A549 (cell line): ENCODE measurements around the gene PCDH9. TPM values are rescaled to one million over a fixed set of nuclear protein-coding genes. Genes with fewer than 3 reads are reported as not detected.

Experiments
- ATAC-seq, 2 experiments: fragments of 200-7000 bp in 1 of 2; fragments of >200 bp in 1 of 2; cut with Nextera tagmentation in 1 of 2; cut with Tn5 transposase in 1 of 2; 3 replicates each; pipeline versions ENCODE4 v1.8.0 to v1.9.1; 2018 to 2020; ENCODE audit warnings: mild to moderate bottlenecking in 1 of 2, moderate library complexity in 1 of 2
- CTCF ChIA-PET: fragments of 300-600 bp; sonication (Branson Sonifier 250); formaldehyde crosslinking; extraction: SDS; loops from one replicate; lab custom pipeline; 2021; ENCODE audit warnings: antibody characterized with exemption, inconsistent platforms; lab: Yijun Ruan, JAX
- POLR2A ChIA-PET: fragments of 350-600 bp; formaldehyde crosslinking; extraction: SDS; loops from one replicate; lab custom pipeline; 2021; ENCODE audit warnings: antibody characterized with exemption, inconsistent platforms; lab: Yijun Ruan, JAX
- DNase-seq, 2 experiments: peaks; one replicate each; pipeline versions ENCODE4 v3.0.0 to v3.0.0-alpha.2; 2011 to 2016; ENCODE audit warnings: low read depth in 1 of 2, low spot score in 1 of 2
- FAIRE-seq: peaks from 2 replicates; lab custom pipeline; 2011; peaks lifted over from hg19 to GRCh38; lab: Jason Lieb, UNC
- H3K27ac ChIP-seq, 2 experiments: fragments of >200 bp; sonication (Bioruptor Twin); formaldehyde crosslinking; 3 replicates each; pipeline ENCODE4 v1.5.1; 2016 to 2017
- H3K4me1 ChIP-seq: fragments of >200 bp; sonication (Bioruptor Twin); formaldehyde crosslinking; 3 replicates; pipeline ENCODE4 v1.6.1; 2016
- H3K4me2 ChIP-seq: fragments of >200 bp; sonication (Bioruptor Twin); formaldehyde crosslinking; 3 replicates; pipeline ENCODE4 v1.6.1; 2016
- H3K4me3 ChIP-seq: fragments of >200 bp; sonication (Bioruptor Twin); formaldehyde crosslinking; 3 replicates; pipeline ENCODE4 v1.5.1; 2016
- H3K9me3 ChIP-seq: fragments of >200 bp; sonication (Bioruptor Twin); formaldehyde crosslinking; 3 replicates; pipeline ENCODE4 v1.6.1; 2016
- CBX2 ChIP-seq: fragments of 200-600 bp; sonication (generic); IDR thresholded peaks from 2 replicates; pipeline ENCODE4 v1.6.1; 2016; ENCODE audit warnings: low read depth, mild to moderate bottlenecking, borderline replicate concordance
- CTCF ChIP-seq: fragments of >200 bp; sonication (Bioruptor Twin); formaldehyde crosslinking; IDR thresholded peaks from 3 replicates; pipeline ENCODE4 v1.5.1; 2016
- ESRRA ChIP-seq: fragments of 150-350 bp; IDR thresholded peaks from 2 replicates; pipeline ENCODE4 v1.6.1; 2014; ENCODE audit warnings: mild to moderate bottlenecking, low read length, borderline replicate concordance
- FOXS1 ChIP-seq: fragments of 250-450 bp; sonication (Bioruptor Pico); IDR thresholded peaks from 2 replicates; pipeline ENCODE4 v1.5.0; 2020; ENCODE audit warnings: mild to moderate bottlenecking, moderate library complexity
- HEYL ChIP-seq: fragments of 250-450 bp; sonication (Bioruptor Pico); IDR thresholded peaks from 2 replicates; pipeline ENCODE4 v1.8.0; 2021; ENCODE audit warnings: mild to moderate bottlenecking, moderate library complexity
- HOXA7 ChIP-seq: fragments of 250-450 bp; sonication (Bioruptor Pico); IDR thresholded peaks from 2 replicates; pipeline ENCODE4 v1.5.0; 2020; ENCODE audit warnings: mild to moderate bottlenecking, moderate library complexity
- NR3C1 ChIP-seq: fragments of >200 bp; sonication (Bioruptor Twin); formaldehyde crosslinking; IDR thresholded peaks from 3 replicates; pipeline ENCODE4 v1.6.1; 2017
- PBX3 ChIP-seq: IDR thresholded peaks from 2 replicates; pipeline ENCODE4 v1.6.1; 2012
- PHF8 ChIP-seq: fragments of 200-600 bp; sonication (generic); IDR thresholded peaks from 2 replicates; pipeline ENCODE4 v1.6.1; 2016; ENCODE audit warnings: low read depth, mild to moderate bottlenecking, antibody characterized with exemption, moderate library complexity, borderline replicate concordance
- RAD21 ChIP-seq, 2 experiments: fragments of >200 bp in 1 of 2; sonication (Bioruptor Twin) in 1 of 2; formaldehyde crosslinking in 1 of 2; IDR thresholded peaks in 1 of 2; conservative IDR thresholded peaks in 1 of 2; 2 replicates in 1 of 2; 3 replicates in 1 of 2; pipeline ENCODE4 v1.6.1; 2012 to 2018; ENCODE audit warnings: inconsistent platforms in 1 of 2
- REST ChIP-seq: fragments of 200-600 bp; sonication (generic); IDR thresholded peaks from 2 replicates; pipeline ENCODE4 v1.6.1; 2016; ENCODE audit warnings: antibody characterized with exemption, mild to moderate bottlenecking, moderate library complexity
- RFX5 ChIP-seq: fragments of 450-650 bp; IDR thresholded peaks from 2 replicates; pipeline ENCODE4 v1.7.1; 2014; ENCODE audit warnings: antibody characterized with exemption, mild to moderate bottlenecking, moderate library complexity
- RNF2 ChIP-seq: fragments of 200-600 bp; sonication (generic); IDR thresholded peaks from 2 replicates; pipeline ENCODE4 v1.6.1; 2016; ENCODE audit warnings: low read depth, mild to moderate bottlenecking, antibody characterized with exemption, moderate library complexity, borderline replicate concordance
- SMC3 ChIP-seq: fragments of >200 bp; sonication (Bioruptor Twin); formaldehyde crosslinking; IDR thresholded peaks from 3 replicates; pipeline ENCODE4 v1.6.1; 2018; ENCODE audit warnings: inconsistent platforms
- SREBF2 ChIP-seq: fragments of 450-650 bp; IDR thresholded peaks from 2 replicates; pipeline ENCODE4 v1.6.1; 2014; ENCODE audit warnings: mild to moderate bottlenecking, moderate library complexity
- TP53 ChIP-seq: fragments of 250-450 bp; sonication (Bioruptor Pico); IDR thresholded peaks from 2 replicates; pipeline ENCODE4 v1.5.0; 2021; ENCODE audit warnings: mild to moderate bottlenecking, moderate library complexity
- USF2 ChIP-seq: fragments of 450-650 bp; IDR thresholded peaks from 2 replicates; pipeline ENCODE4 v1.6.1; 2014; ENCODE audit warnings: antibody characterized with exemption
- WGBS: methylation state at CpG from one replicate; pipeline ENCODE4 v1.1.6; 2017; ENCODE audit errors: missing lambda C conversion rate; 5-methylcytosine and 5-hydroxymethylcytosine counted together
- polyA plus RNA-seq, 4 experiments: library from polyadenylated mRNA; depleted of rRNA in 3 of 4; stranded (reverse); fragments of >200 nt; fragmentation: RNase III in 1 of 4; extraction: RNeasy Plus Mini Kit Qiagen cat#74134 plus additional on column Dnase treatment in 1 of 4; gene quantifications; 2 replicates in 3 of 4; 3 replicates in 1 of 4; pipeline ENCODE4 v1.2.3, GENCODE V29; 2011 to 2017
- TF ChIP-seq, protein P1 (sequence below): IDR thresholded peaks from 2 replicates; pipeline ENCODE4 v1.6.1; 2012
- TF ChIP-seq, protein P2 (sequence below): fragments of >200 bp; sonication (Bioruptor Twin); formaldehyde crosslinking; IDR thresholded peaks from 3 replicates; pipeline ENCODE4 v1.6.1; 2016
- TF ChIP-seq, protein P3 (sequence below): fragments of >200 bp; sonication (Bioruptor Twin); formaldehyde crosslinking; IDR thresholded peaks from 2 replicates; pipeline ENCODE4 v1.6.1; 2016

Gene PCDH9
- polyA plus RNA-seq, 2 of the 4 experiments (the other 2 are of a cell fraction): 16.0 to 29.5 TPM

DNA sequence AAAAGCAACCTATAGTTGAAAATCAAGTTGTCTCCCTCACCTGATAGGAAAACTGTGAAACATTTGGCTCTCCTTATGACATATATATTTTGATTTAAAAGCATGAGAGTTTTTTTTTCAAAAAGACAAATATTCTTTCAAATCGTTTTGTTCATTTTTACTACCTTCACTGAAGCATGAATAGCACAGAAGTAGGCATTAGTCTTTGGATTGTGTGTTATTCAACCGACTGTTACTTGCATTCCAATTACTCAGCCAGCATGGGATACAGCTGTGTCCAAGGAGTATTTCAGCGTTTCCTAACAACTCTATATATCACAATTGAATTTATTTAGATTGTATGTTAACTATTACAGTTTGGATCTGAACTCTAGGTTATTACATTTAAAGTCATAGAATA, 135.2 kb downstream of the PCDH9 start:
- Histone ChIP-seq H3K9me3 (no peaks in the 10 kb centered on the region), H3K4me1 (peaks cover 44% of the 10 kb centered on the region)
- DNase-seq: no peak
- peak in 1 of 2 experiments; percentile 44; a peak in 2 of 6 replicates for ATAC-seq
- TF ChIP-seq USF2 (no peak), CTCF (no peak), TP53 (CRISPR knock-in tag) (no peak), SMC3 (no peak), RNF2 (no peak), FOXS1 (CRISPR knock-in tag) (no peak), CBX2 (no peak), HEYL (CRISPR knock-in tag) (no peak), ESRRA (no peak), PHF8 (no peak), SREBF2 (no peak), PBX3 (no peak), NR3C1 (no peak), HOXA7 (CRISPR knock-in tag) (no peak), RAD21 (conservative IDR thresholded peaks at IDR 0.05 in 1 of 2, IDR thresholded peaks at IDR 0.05 in 1 of 2) (no peak), RFX5 (no peak), REST (no peak)
- TF ChIP-seq, protein P1, sequence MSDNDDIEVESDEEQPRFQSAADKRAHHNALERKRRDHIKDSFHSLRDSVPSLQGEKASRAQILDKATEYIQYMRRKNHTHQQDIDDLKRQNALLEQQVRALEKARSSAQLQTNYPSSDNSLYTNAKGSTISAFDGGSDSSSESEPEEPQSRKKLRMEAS: no peak; the same call in 1 of the 2 replicates
- TF ChIP-seq, protein P2, sequence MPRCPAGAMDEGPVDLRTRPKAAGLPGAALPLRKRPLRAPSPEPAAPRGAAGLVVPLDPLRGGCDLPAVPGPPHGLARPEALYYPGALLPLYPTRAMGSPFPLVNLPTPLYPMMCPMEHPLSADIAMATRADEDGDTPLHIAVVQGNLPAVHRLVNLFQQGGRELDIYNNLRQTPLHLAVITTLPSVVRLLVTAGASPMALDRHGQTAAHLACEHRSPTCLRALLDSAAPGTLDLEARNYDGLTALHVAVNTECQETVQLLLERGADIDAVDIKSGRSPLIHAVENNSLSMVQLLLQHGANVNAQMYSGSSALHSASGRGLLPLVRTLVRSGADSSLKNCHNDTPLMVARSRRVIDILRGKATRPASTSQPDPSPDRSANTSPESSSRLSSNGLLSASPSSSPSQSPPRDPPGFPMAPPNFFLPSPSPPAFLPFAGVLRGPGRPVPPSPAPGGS: no peak
- TF ChIP-seq, protein P3, sequence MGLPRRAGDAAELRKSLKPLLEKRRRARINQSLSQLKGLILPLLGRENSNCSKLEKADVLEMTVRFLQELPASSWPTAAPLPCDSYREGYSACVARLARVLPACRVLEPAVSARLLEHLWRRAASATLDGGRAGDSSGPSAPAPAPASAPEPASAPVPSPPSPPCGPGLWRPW: no peak
- TF ChIP-seq, all 56 proteins: peak for 0
- ChIA-PET POLR2A (no interaction called here), CTCF (no interaction called here)
- 9% methylated on average over 3 of the region's 3 CpGs for WGBS
- Histone ChIP-seq H3K4me2 (peak overlapping the region; percentile 92), H3K4me3 (no peak overlapping the region), H3K27ac (peak overlapping the region; percentile 72 to 89)
- no peak for FAIRE-seq
